ENCODE results near the gene ANXA3. TPM values are rescaled to one million over a fixed set of nuclear protein-coding genes. Genes with fewer than 3 reads are reported as not detected.

ANXA3 gene
- total RNA-seq, 2 experiments from 2014 or later: not detected

GRCh38 chr4:78567500-78568060 is 16.0 kb downstream of the ANXA3 start:
- intact Hi-C loops (cut with micrococcal nuclease): no loop called here
- Mint-ChIP-seq H3K9me3 (no peaks in the 10 kb centered on the region), H3K36me3 (no peaks in the 10 kb centered on the region), H3K4me3 (no peak overlapping the region), H3K27me3 (peaks cover 7% of the 10 kb centered on the region), H3K4me1 (ENCODE audit: low read depth) (no peaks in the 10 kb centered on the region), H3K27ac (no peak overlapping the region)
- ChIA-PET CTCF (no interaction called here), POLR2A (no interaction called here)
- DNase-seq: no peak

GRCh38 chr4:78568640-78569305 is 17.2 kb downstream of the ANXA3 start:
- Mint-ChIP-seq H3K9me3 (no peaks in the 10 kb centered on the region), H3K27me3 (peaks cover 5% of the 10 kb centered on the region), H3K36me3 (no peaks in the 10 kb centered on the region), H3K27ac (no peak overlapping the region), H3K4me1 (ENCODE audit: low read depth) (no peaks in the 10 kb centered on the region), H3K4me3 (no peak overlapping the region)
- intact Hi-C loops (cut with micrococcal nuclease): no loop called here
- DNase-seq: no peak
- POLR2A ChIA-PET: interaction anchor here (0.6 kb wide), 1 partner anchor 493 kb away, joined by 7 read pairs; no protein-coding TSS in a partner anchor
- CTCF ChIA-PET: no interaction called here

GRCh38 chr4:78569306-78569821 is 17.8 kb downstream of the ANXA3 start:
- H3K4me1 Mint-ChIP-seq (ENCODE audit: low read depth): no peaks in the 10 kb centered on the region
- H3K9me3 Mint-ChIP-seq: no peaks in the 10 kb centered on the region
- intact Hi-C loops (cut with micrococcal nuclease): no loop called here
- no peaks in the 10 kb centered on the region for H3K36me3 Mint-ChIP-seq
- POLR2A ChIA-PET: no interaction called here
- peaks cover 5% of the 10 kb centered on the region for H3K27me3 Mint-ChIP-seq
- no peak overlapping the region for H3K27ac Mint-ChIP-seq
- no peak for DNase-seq
- H3K4me3 Mint-ChIP-seq: no peak overlapping the region
- CTCF ChIA-PET: no interaction called here

- Mint-ChIP-seq H3K27ac (no peak overlapping the region), H3K4me1 (ENCODE audit: low read depth) (no peaks in the 10 kb centered on the region), H3K9me3 (no peaks in the 10 kb centered on the region), H3K27me3 (peaks cover 5% of the 10 kb centered on the region), H3K4me3 (no peak overlapping the region), H3K36me3 (no peaks in the 10 kb centered on the region)
- POLR2A ChIA-PET: no interaction called here
- intact Hi-C loops (cut with micrococcal nuclease): no loop called here
- DNase-seq: no peak
- CTCF ChIA-PET: no interaction called here
Observed at GRCh38 chr4:78570117-78570516, 18.5 kb downstream of the ANXA3 start.

GRCh38 chr4:78571804-78572203 is 20.2 kb downstream of the ANXA3 start:
- POLR2A ChIA-PET: no interaction called here
- intact Hi-C loops (cut with micrococcal nuclease): no loop called here
- Mint-ChIP-seq H3K27me3 (peaks cover 9% of the 10 kb centered on the region), H3K4me1 (ENCODE audit: low read depth) (no peaks in the 10 kb centered on the region), H3K9me3 (no peaks in the 10 kb centered on the region), H3K27ac (no peak overlapping the region), H3K36me3 (no peaks in the 10 kb centered on the region), H3K4me3 (no peak overlapping the region)
- DNase-seq: no peak
- CTCF ChIA-PET: no interaction called here

- CTCF ChIA-PET: no interaction called here
- peaks cover 10% of the 10 kb centered on the region for H3K27me3 Mint-ChIP-seq
- H3K27ac Mint-ChIP-seq: no peak overlapping the region
- no peaks in the 10 kb centered on the region for H3K9me3 Mint-ChIP-seq
- POLR2A ChIA-PET: no interaction called here
- intact Hi-C loops (cut with micrococcal nuclease): no loop called here
- H3K4me3 Mint-ChIP-seq: no peak overlapping the region
- no peak for DNase-seq
- no peaks in the 10 kb centered on the region for H3K36me3 Mint-ChIP-seq
- H3K4me1 Mint-ChIP-seq (ENCODE audit: low read depth): no peaks in the 10 kb centered on the region
Observed at GRCh38 chr4:78578674-78579425, 27.3 kb downstream of the ANXA3 start.

- H3K27ac Mint-ChIP-seq: no peak overlapping the region
- POLR2A ChIA-PET: no interaction called here
- H3K36me3 Mint-ChIP-seq: no peaks in the 10 kb centered on the region
- H3K27me3 Mint-ChIP-seq: peaks cover 7% of the 10 kb centered on the region
- no peak overlapping the region for H3K4me3 Mint-ChIP-seq
- CTCF ChIA-PET: no interaction called here
- DNase-seq: no peak
- H3K9me3 Mint-ChIP-seq: no peaks in the 10 kb centered on the region
- no peaks in the 10 kb centered on the region for H3K4me1 Mint-ChIP-seq (ENCODE audit: low read depth)
- intact Hi-C loops (cut with micrococcal nuclease): no loop called here
Observed at GRCh38 chr4:78581618-78582017, 30.0 kb downstream of the ANXA3 start.

GRCh38 chr4:78584863-78585547 is 33.4 kb downstream of the ANXA3 start:
- H3K36me3 Mint-ChIP-seq: no peaks in the 10 kb centered on the region
- intact Hi-C loops (cut with micrococcal nuclease): no loop called here
- H3K9me3 Mint-ChIP-seq: no peaks in the 10 kb centered on the region
- ChIA-PET CTCF (no interaction called here), POLR2A (no interaction called here)
- no peak overlapping the region for H3K4me3 Mint-ChIP-seq
- H3K27me3 Mint-ChIP-seq: peaks cover 7% of the 10 kb centered on the region
- no peak for DNase-seq
- H3K27ac Mint-ChIP-seq: no peak overlapping the region
- no peaks in the 10 kb centered on the region for H3K4me1 Mint-ChIP-seq (ENCODE audit: low read depth)

GRCh38 chr4:78585633-78586032 is 34.1 kb downstream of the ANXA3 start:
- H3K27ac Mint-ChIP-seq: no peak overlapping the region
- no peak overlapping the region for H3K4me3 Mint-ChIP-seq
- H3K4me1 Mint-ChIP-seq (ENCODE audit: low read depth): no peaks in the 10 kb centered on the region
- no peaks in the 10 kb centered on the region for H3K9me3 Mint-ChIP-seq
- no peak for DNase-seq
- H3K27me3 Mint-ChIP-seq: peaks cover 7% of the 10 kb centered on the region
- ChIA-PET CTCF (no interaction called here), POLR2A (no interaction called here)
- intact Hi-C loops (cut with micrococcal nuclease): no loop called here
- H3K36me3 Mint-ChIP-seq: no peaks in the 10 kb centered on the region

- DNase-seq: no peak
- no peak overlapping the region for H3K4me3 Mint-ChIP-seq
- no peaks in the 10 kb centered on the region for H3K4me1 Mint-ChIP-seq (ENCODE audit: low read depth)
- no peaks in the 10 kb centered on the region for H3K36me3 Mint-ChIP-seq
- no peak overlapping the region for H3K27ac Mint-ChIP-seq
- no peaks in the 10 kb centered on the region for H3K27me3 Mint-ChIP-seq
- intact Hi-C loops (cut with micrococcal nuclease): no loop called here
- no peaks in the 10 kb centered on the region for H3K9me3 Mint-ChIP-seq
- POLR2A ChIA-PET: no interaction called here
- CTCF ChIA-PET: no interaction called here
Observed at GRCh38 chr4:78588894-78589545, 37.5 kb downstream of the ANXA3 start.

- Mint-ChIP-seq H3K9me3 (no peaks in the 10 kb centered on the region), H3K27ac (no peak overlapping the region), H3K36me3 (no peaks in the 10 kb centered on the region), H3K4me3 (no peak overlapping the region), H3K27me3 (no peaks in the 10 kb centered on the region), H3K4me1 (ENCODE audit: low read depth) (no peaks in the 10 kb centered on the region)
- intact Hi-C loops (cut with micrococcal nuclease): loop anchor here (5.0 kb wide), 1 partner anchor 271 kb away; no protein-coding TSS in a partner anchor
- ChIA-PET POLR2A (no interaction called here), CTCF (interaction anchor here (1.4 to 1.9 kb wide), 2 partner anchors 18 to 272 kb away, joined by 4 to 7 read pairs; no protein-coding TSS in a partner anchor)
- DNase-seq: no peak
Observed at GRCh38 chr4:78591404-78591803, 39.8 kb downstream of the ANXA3 start.
